Trophoblast cell (in vitro differentiated cells and primary cell): ENCODE results near the gene NCR2.

Source experiments
- DNase-seq, 2 donors: peaks; one replicate each; pipeline ENCODE4 v3.0.0-alpha.2; 2016
- H2AFZ ChIP-seq: 2 replicates; pipeline ENCODE4 v1.6.1; 2013; ENCODE audit warnings: low read length, moderate library complexity, mild to moderate bottlenecking; ENCODE audit not compliant: insufficient read depth, poor library complexity
- H2AK5ac ChIP-seq: 2 replicates; pipeline ENCODE4 v1.6.1; 2013; ENCODE audit warnings: mild to moderate bottlenecking, low read length
- H2BK120ac ChIP-seq: 2 replicates; pipeline ENCODE4 v1.6.1; 2013; ENCODE audit warnings: low read length, mild to moderate bottlenecking, moderate library complexity; ENCODE audit not compliant: insufficient read depth, poor library complexity
- H2BK12ac ChIP-seq: 2 replicates; pipeline ENCODE4 v1.6.1; 2013; ENCODE audit warnings: mild to moderate bottlenecking, low read length, moderate library complexity
- H2BK5ac ChIP-seq: 2 replicates; pipeline ENCODE4 v1.6.1; 2013; ENCODE audit warnings: low read length, low read depth, moderate library complexity, mild to moderate bottlenecking; ENCODE audit not compliant: poor library complexity
- H3K14ac ChIP-seq: 2 replicates; pipeline ENCODE4 v1.6.1; 2013; ENCODE audit warnings: mild to moderate bottlenecking, low read length
- H3K18ac ChIP-seq: 2 replicates; pipeline ENCODE4 v1.6.1; 2013; ENCODE audit warnings: mild to moderate bottlenecking, low read length
- H3K23ac ChIP-seq: 2 replicates; pipeline ENCODE4 v1.6.1; 2013; ENCODE audit warnings: low read length
- H3K27ac ChIP-seq: 2 replicates; pipeline ENCODE4 v1.5.1; 2013; ENCODE audit warnings: low read depth, mild to moderate bottlenecking, inconsistent platforms, low read length, moderate library complexity
- H3K27me3 ChIP-seq: 2 replicates; pipeline ENCODE4 v1.6.1; 2013; ENCODE audit warnings: inconsistent platforms, mild to moderate bottlenecking, low read length, moderate library complexity; ENCODE audit not compliant: insufficient read depth
- H3K36me3 ChIP-seq, 2 experiments: 1 replicate in 1 of 2; 2 replicates in 1 of 2; pipeline ENCODE4 v1.6.1; 2013; ENCODE audit warnings: low read length in 2 of 2, mild to moderate bottlenecking in 2 of 2, moderate library complexity in 1 of 2; ENCODE audit not compliant: insufficient read depth in 2 of 2, control insufficient read depth in 1 of 2
- H3K4ac ChIP-seq: 2 replicates; pipeline ENCODE4 v1.6.1; 2013; ENCODE audit warnings: low read depth, mild to moderate bottlenecking, low read length, moderate library complexity
- H3K4me1 ChIP-seq, 2 experiments: 1 replicate in 1 of 2; 2 replicates in 1 of 2; pipeline ENCODE4 v1.6.1; 2013; ENCODE audit warnings: low read length in 2 of 2, mild to moderate bottlenecking in 2 of 2, moderate library complexity in 1 of 2; ENCODE audit not compliant: insufficient read depth in 2 of 2, control insufficient read depth in 1 of 2
- H3K4me2 ChIP-seq: 2 replicates; pipeline ENCODE4 v1.6.1; 2013; ENCODE audit warnings: inconsistent platforms, mild to moderate bottlenecking, low read length, moderate library complexity
- H3K4me3 ChIP-seq: 2 replicates; pipeline ENCODE4 v1.5.1; 2013; ENCODE audit warnings: mild to moderate bottlenecking, low read depth, low read length, inconsistent platforms
- H3K79me1 ChIP-seq: one replicate; pipeline ENCODE4 v1.6.1; 2013; ENCODE audit warnings: low read length
- H3K79me2 ChIP-seq: 2 replicates; pipeline ENCODE4 v1.6.1; 2013; ENCODE audit warnings: low read length, mild to moderate bottlenecking; ENCODE audit not compliant: control insufficient read depth, insufficient read depth, poor library complexity
- H3K9ac ChIP-seq: 2 replicates; pipeline ENCODE4 v1.6.1; 2013; ENCODE audit warnings: mild to moderate bottlenecking, low read length
- H3K9me3 ChIP-seq: 2 replicates; pipeline ENCODE4 v1.6.1; 2013; ENCODE audit warnings: low read depth, mild to moderate bottlenecking, control low read depth, inconsistent platforms, low read length; ENCODE audit not compliant: insufficient read depth
- H4K12ac ChIP-seq: 2 replicates; pipeline ENCODE4 v1.6.1; 2013; ENCODE audit warnings: low read depth, mild to moderate bottlenecking, low read length, moderate library complexity
- H4K8ac ChIP-seq: 2 replicates; pipeline ENCODE4 v1.6.1; 2013; ENCODE audit warnings: low read depth, mild to moderate bottlenecking, low read length, moderate library complexity
- H4K91ac ChIP-seq: one replicate; pipeline ENCODE4 v1.6.1; 2013; ENCODE audit warnings: low read depth, mild to moderate bottlenecking, low read length, moderate library complexity
- WGBS: extraction: QIAGEN DNeasy Blood & Tissue Kit; methylation state at CpG from one replicate; pipeline ENCODE4 v1.1.7; 2013; ENCODE audit warnings: missing lambda C conversion rate; ENCODE audit not compliant: insufficient read length, insufficient coverage; ENCODE audit errors: extremely low coverage; 5-methylcytosine and 5-hydroxymethylcytosine counted together

Gene NCR2

DNA sequence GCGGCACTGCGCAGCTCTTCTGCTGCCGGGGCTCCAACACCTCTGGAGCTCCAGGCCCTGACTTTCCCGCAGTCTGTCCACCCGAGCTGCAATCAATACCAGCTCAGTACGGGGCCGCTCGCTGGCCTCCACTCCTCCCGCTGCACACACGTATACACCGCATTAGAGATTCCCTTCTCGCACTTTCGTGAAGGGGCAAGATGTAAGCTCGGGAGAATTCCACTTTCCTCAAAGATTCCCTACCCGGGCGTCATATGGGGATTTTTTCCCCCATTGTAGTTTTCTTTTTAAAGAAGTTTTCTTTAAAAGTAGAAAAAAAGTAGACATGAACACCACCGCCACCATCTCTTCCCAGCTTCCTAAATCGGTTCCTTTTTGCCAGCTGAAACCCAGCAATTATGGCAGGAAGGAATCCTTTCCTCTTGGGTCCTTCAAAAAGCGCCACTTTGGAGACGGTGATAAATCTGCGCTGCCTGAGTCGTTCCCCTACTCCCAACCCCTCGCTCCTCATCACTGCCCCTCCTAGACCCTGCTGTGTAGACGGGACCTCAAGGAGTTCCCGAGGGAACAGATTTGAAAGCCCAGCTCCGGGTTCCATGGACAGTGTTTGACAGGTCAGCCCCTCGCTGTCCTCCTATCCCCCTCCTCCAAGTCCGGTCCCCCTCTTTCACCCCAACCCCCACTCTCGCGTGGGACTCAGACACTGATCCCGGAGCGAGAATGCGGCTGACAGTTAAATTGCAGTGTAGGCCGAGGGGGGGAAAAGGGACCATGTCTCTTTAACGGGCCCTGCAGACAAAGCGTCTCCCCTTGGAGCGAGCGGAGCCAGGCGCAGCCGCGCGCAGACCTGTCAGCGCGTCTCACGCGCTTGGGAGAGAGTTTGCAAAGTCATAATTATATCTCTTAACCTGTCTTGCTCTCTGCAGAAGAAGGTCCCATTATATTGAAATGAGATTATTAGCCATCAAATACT is 39.5 kb downstream of the NCR2 start:
- Histone ChIP-seq H3K14ac (no peak overlapping the region), H3K79me1 (peaks cover 2% of the 10 kb centered on the region), H3K79me2 (no peaks in the 10 kb centered on the region), H2BK5ac (no peak overlapping the region), H3K4me2 (peak overlapping the region; percentile 1), H2AFZ (no peak overlapping the region), H3K4ac (no peak overlapping the region), H2BK120ac (no peak overlapping the region), H2BK12ac (no peak overlapping the region), H4K8ac (no peak overlapping the region), H4K12ac (no peak overlapping the region), H4K91ac (no peak overlapping the region), H3K36me3 (no peaks in the 10 kb centered on the region), H3K27me3 (peaks cover 61% of the 10 kb centered on the region), H3K23ac (no peak overlapping the region), H3K18ac (no peak overlapping the region), H3K9me3 (peaks cover 6% of the 10 kb centered on the region), H3K9ac (no peak overlapping the region), H3K4me1 (peaks cover 19 to 34% of the 10 kb centered on the region in 2 experiments), H3K4me3 (no peak overlapping the region), H2AK5ac (no peak overlapping the region), H3K27ac (no peak overlapping the region)
- no peak for DNase-seq
- no CpG with 5 or more reads among the region's 46 CpGs for WGBS

DNA sequence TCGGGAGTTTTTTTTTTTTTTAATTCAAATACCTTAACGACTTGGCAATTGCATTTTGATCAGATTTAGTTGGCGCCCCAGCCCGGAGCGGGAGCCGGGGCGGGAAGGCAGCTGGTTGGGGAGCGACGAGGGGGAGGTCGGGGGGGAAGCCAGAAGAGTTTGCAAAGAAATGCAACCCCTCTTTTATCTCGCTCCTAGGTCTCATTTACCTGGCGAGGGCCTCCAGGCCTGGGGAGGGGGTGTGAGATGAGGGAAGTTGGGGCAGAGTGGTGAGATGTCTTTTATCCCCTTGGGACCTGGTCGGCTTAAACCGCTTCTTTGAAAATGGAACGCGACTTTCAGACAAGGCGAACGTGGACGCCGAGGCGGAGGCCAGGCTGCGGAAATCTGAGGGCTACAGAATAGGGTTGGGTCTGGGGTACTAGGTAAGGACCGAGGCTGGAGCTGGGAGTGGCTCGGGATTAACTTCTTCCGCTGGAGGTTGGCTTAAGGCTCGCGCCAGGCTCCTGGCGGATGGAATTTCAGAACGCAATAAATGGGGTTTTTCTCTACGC is 40.3 kb downstream of the NCR2 start:
- no peak overlapping the region for H3K23ac ChIP-seq
- H2BK12ac ChIP-seq, result no peak overlapping the region
- no peak overlapping the region for H2AK5ac ChIP-seq
- H4K8ac ChIP-seq, result no peak overlapping the region
- no peak overlapping the region for H3K4ac ChIP-seq
- H2BK120ac ChIP-seq, result no peak overlapping the region
- no peak overlapping the region for H3K9ac ChIP-seq
- H3K4me3 ChIP-seq, result no peak overlapping the region
- no peak overlapping the region for H3K27ac ChIP-seq
- H3K79me2 ChIP-seq, result no peaks in the 10 kb centered on the region
- H3K18ac ChIP-seq, result no peak overlapping the region
- H2AFZ ChIP-seq, result no peak overlapping the region
- peaks cover 16 to 31% of the 10 kb centered on the region in 2 experiments for H3K4me1 ChIP-seq
- peak overlapping the region; percentile 29 for H3K4me2 ChIP-seq
- no peak overlapping the region for H4K91ac ChIP-seq
- no peak overlapping the region for H2BK5ac ChIP-seq
- H3K79me1 ChIP-seq, result peaks cover 2% of the 10 kb centered on the region
- no peaks in the 10 kb centered on the region for H3K36me3 ChIP-seq
- H3K27me3 ChIP-seq, result peaks cover 61% of the 10 kb centered on the region
- WGBS, result no CpG with 5 or more reads among the region's 30 CpGs
- no peak for DNase-seq
- H3K9me3 ChIP-seq, result peaks cover 6% of the 10 kb centered on the region
- no peak overlapping the region for H4K12ac ChIP-seq
- H3K14ac ChIP-seq, result no peak overlapping the region

DNA sequence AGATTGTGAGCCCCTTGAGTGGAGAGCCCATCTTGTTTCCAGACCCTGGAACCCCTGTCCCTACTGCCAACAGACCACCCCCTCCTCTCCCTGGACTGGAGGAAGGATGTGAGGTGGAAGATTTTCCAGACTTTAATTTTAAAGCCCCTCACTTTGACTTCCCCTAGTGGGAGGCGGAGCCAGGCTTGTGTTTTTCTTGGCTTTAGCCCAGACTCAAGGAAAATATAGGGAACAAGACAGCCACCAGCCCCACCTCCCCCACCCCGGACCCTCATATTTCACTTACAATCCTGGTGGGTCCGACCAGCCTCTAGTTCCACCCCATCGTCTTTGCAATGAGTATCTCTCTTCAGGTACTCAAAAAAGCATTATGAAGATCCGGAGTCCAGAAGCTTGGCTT is 40.8 kb downstream of the NCR2 start:
- Histone ChIP-seq H2AK5ac (no peak overlapping the region), H3K18ac (no peak overlapping the region), H3K9ac (no peak overlapping the region), H2BK12ac (no peak overlapping the region), H2BK5ac (no peak overlapping the region), H4K8ac (no peak overlapping the region), H3K36me3 (no peaks in the 10 kb centered on the region), H3K14ac (no peak overlapping the region), H3K9me3 (peaks cover 6% of the 10 kb centered on the region), H3K23ac (no peak overlapping the region), H3K4me3 (no peak overlapping the region), H3K27ac (no peak overlapping the region), H4K12ac (no peak overlapping the region), H3K79me1 (peaks cover 2% of the 10 kb centered on the region), H3K27me3 (peaks cover 61% of the 10 kb centered on the region), H3K79me2 (no peaks in the 10 kb centered on the region), H3K4me1 (peaks cover 16 to 28% of the 10 kb centered on the region in 2 experiments), H3K4ac (no peak overlapping the region), H3K4me2 (peak overlapping the region; percentile 29), H4K91ac (no peak overlapping the region), H2BK120ac (no peak overlapping the region), H2AFZ (no peak overlapping the region)
- DNase-seq, result no peak
- no CpG with 5 or more reads among the region's 5 CpGs for WGBS

DNA sequence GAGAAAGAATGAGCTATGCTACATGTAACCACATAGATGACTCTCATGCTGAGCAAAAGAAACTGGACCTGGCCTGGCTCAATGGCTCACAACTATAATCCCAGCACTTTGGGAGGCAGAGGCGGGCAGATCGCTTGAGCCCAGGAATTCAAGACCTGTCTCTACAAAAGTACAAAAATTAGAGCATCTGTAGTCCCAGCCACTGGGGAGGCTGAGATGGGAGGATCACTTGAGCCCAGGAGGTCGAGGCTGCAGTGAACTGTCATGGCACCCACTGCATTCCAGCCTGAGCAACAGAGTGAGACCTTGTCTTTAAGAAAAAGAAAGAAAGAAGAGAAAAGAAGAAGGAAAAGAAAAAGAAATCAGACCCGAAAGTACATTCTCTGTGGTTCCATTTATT is 41.7 kb downstream of the NCR2 start:
- H3K36me3 ChIP-seq, result no peaks in the 10 kb centered on the region
- no peak overlapping the region for H2AK5ac ChIP-seq
- no peaks in the 10 kb centered on the region for H3K79me1 ChIP-seq
- WGBS, result no CpG with 5 or more reads among the region's 4 CpGs
- no peak for DNase-seq
- peaks cover 60% of the 10 kb centered on the region for H3K27me3 ChIP-seq
- H3K9me3 ChIP-seq, result peaks cover 8% of the 10 kb centered on the region
- no peak overlapping the region for H4K91ac ChIP-seq
- no peak overlapping the region for H3K4me3 ChIP-seq
- H3K4me2 ChIP-seq, result no peak overlapping the region
- no peak overlapping the region for H2AFZ ChIP-seq
- no peak overlapping the region for H4K12ac ChIP-seq
- H2BK5ac ChIP-seq, result no peak overlapping the region
- no peak overlapping the region for H3K27ac ChIP-seq
- no peak overlapping the region for H2BK120ac ChIP-seq
- H2BK12ac ChIP-seq, result no peak overlapping the region
- H3K23ac ChIP-seq, result no peak overlapping the region
- H3K9ac ChIP-seq, result no peak overlapping the region
- no peak overlapping the region for H3K14ac ChIP-seq
- H3K18ac ChIP-seq, result no peak overlapping the region
- H3K79me2 ChIP-seq, result no peaks in the 10 kb centered on the region
- H3K4me1 ChIP-seq, result peaks cover 7 to 21% of the 10 kb centered on the region in 2 experiments
- H4K8ac ChIP-seq, result no peak overlapping the region
- no peak overlapping the region for H3K4ac ChIP-seq
